GM12873 (cell line): Measurements from ENCODE around the gene TMEM186.

ENCODE experiments used
- TF ChIP-seq, protein P1 (sequence below): IDR thresholded peaks from 2 replicates; pipeline ENCODE4 v1.5.1; 2012; ENCODE audit warnings: low read depth, mild to moderate bottlenecking, moderate library complexity, low read length, control low read depth; ENCODE audit not compliant: insufficient read depth; ENCODE audit errors: missing control alignments

TMEM186 gene

GRCh38 chr16:8816967-8817655 is 19.7 kb upstream of the TMEM186 start:
- TF ChIP-seq, protein P1, sequence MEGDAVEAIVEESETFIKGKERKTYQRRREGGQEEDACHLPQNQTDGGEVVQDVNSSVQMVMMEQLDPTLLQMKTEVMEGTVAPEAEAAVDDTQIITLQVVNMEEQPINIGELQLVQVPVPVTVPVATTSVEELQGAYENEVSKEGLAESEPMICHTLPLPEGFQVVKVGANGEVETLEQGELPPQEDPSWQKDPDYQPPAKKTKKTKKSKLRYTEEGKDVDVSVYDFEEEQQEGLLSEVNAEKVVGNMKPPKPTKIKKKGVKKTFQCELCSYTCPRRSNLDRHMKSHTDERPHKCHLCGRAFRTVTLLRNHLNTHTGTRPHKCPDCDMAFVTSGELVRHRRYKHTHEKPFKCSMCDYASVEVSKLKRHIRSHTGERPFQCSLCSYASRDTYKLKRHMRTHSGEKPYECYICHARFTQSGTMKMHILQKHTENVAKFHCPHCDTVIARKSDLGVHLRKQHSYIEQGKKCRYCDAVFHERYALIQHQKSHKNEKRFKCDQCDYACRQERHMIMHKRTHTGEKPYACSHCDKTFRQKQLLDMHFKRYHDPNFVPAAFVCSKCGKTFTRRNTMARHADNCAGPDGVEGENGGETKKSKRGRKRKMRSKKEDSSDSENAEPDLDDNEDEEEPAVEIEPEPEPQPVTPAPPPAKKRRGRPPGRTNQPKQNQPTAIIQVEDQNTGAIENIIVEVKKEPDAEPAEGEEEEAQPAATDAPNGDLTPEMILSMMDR: no peak

GRCh38 chr16:8814095-8814806 is 16.8 kb upstream of the TMEM186 start:
- TF ChIP-seq, protein P1: no peak

DNA sequence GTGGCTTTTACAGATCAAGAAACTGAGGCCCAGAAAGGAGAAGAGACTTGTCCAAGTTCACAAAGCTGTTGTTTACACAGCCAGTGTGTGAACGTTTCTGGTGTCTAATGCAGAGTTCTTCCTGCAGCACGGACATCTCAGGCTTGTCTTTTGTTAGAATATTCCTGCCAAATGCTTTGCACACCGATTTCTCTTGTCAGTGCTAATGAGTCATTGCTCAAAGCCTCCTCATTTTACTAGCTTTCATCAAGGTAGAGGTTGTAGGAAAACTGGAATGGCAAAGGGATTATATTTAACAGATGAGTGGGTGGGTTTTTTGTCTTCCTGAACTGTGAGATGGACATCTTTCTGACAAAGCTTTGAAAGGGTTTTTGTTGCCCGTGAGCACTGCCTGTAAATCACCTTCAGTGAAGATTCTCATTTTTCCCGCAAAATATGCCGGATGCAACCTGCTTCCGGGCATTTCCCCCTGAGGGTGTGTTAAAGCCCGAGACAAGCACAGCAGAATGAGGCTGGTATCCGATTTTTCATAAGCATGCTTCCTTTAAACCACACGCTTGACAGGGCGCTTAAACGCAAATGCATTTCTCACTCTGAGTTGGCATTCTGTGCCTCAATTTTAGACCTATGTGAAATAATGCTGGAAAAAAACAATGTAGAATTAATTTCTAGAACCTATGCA is 14.9 kb upstream of the TMEM186 start:
- TF ChIP-seq, protein P1: no peak

GRCh38 chr16:8808613-8809353 is 11.3 kb upstream of the TMEM186 start:
- TF ChIP-seq, protein P1: no peak

GRCh38 chr16:8808009-8808408 is 10.6 kb upstream of the TMEM186 start:
- TF ChIP-seq, protein P1: no peak

DNA sequence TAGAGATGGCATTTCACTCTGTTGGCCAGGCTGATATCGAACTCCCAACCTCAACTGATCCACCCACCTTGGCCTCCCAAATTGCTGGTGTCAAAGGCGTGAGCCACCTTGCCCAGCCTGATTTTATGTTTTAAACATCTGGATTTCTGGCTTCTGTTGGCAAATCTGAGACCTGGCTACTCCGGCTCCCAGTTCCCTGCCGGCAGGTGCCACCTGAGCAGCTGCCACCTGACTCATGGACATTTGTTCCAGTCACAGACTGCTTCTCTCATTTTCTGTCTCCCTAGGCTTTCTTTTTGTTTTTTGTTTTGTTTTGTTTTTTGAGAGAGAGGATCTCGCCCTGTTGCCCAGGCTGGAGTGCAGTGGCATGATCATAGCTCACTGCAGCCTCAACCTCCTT is 9.8 kb upstream of the TMEM186 start:
- TF ChIP-seq, protein P1: no peak
